ENCODE data around the gene RAP1GAP2.

GRCh38 chr17:2869604-2870003, 73.4 kb downstream of the RAP1GAP2 start:
- TF ChIP-seq CTCF (IDR thresholded peaks at IDR 0.05) (no peak), POLR2A (IDR thresholded peaks at IDR 0.05) (no peak), POLR2AphosphoS5 (IDR thresholded peaks at IDR 0.05) (no peak)
